GM21528 (cell line): ENCODE data around the gene ANKRD34C.
"Not testable (repeated sequence)": the region's sequence is repeated elsewhere in the genome, so short reads cannot be mapped to it uniquely, and the experiment has no call there.

ENCODE experiments used
- ATAC-seq: cut with Tn5 transposase; IDR thresholded peaks from one replicate; pipeline ENCODE4 v1.9.1; 2021; ENCODE audit warnings: mild to moderate bottlenecking, moderate library complexity; ENCODE audit not compliant: unreplicated experiment, low FRiP score

Gene ANKRD34C

GRCh38 chr15:79310985-79311900 is 28.7 kb downstream of the ANKRD34C start, which contains the start of gene TMED3:
Gene TMED3, plus strand, starts transcription at chr15:79311112. Its CDS starts 138 bp downstream, at chr15:79311250.
- peak; percentile 92 for ATAC-seq

- no peak for ATAC-seq
These were observed 29.5 kb downstream of the ANKRD34C start for GRCh38 chr15:79311901-79312553.

GRCh38 chr15:79314186-79314585 is 31.7 kb downstream of the ANKRD34C start:
- no peak for ATAC-seq

- no peak for ATAC-seq
These were observed 32.3 kb downstream of the ANKRD34C start for GRCh38 chr15:79314811-79315210.

GRCh38 chr15:79315623-79316328 is 33.3 kb downstream of the ANKRD34C start:
- ATAC-seq = no peak

- no peak for ATAC-seq
These were observed 34.3 kb downstream of the ANKRD34C start for GRCh38 chr15:79316864-79317263.

- ATAC-seq = not testable (repeated sequence)
These were observed 37.5 kb downstream of the ANKRD34C start for GRCh38 chr15:79319973-79320372.

GRCh38 chr15:79321876-79322275 is 39.4 kb downstream of the ANKRD34C start:
- ATAC-seq = no peak

GRCh38 chr15:79322306-79322705 is 39.8 kb downstream of the ANKRD34C start:
- ATAC-seq = no peak

- ATAC-seq = no peak
These were observed 40.4 kb downstream of the ANKRD34C start for GRCh38 chr15:79322945-79323344.

- no peak for ATAC-seq
These were observed 46.7 kb downstream of the ANKRD34C start for GRCh38 chr15:79329171-79329611.
